ENCODE data around the gene TTLL6.

DNA sequence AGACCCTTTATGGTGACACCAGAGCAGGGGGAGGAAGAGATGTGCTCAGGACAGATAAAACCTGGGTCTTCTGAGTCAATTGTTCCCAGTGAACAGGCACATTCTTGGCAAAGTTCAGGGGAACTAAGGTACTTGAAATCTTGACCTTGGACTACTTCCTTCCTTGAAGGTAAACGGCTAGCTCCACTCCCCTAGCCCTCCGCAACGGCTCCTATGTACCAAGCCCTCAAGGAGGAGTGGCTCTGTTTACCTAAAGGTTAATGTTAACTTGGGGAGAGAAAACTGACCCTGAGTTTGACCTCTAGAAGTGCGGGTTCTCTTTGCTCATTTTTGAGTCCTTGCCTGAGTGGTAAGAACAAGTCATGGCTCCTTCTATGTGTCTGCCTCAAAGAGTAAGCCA is 7.8 kb downstream of the TTLL6 start:
- TF ChIP-seq, protein P1, sequence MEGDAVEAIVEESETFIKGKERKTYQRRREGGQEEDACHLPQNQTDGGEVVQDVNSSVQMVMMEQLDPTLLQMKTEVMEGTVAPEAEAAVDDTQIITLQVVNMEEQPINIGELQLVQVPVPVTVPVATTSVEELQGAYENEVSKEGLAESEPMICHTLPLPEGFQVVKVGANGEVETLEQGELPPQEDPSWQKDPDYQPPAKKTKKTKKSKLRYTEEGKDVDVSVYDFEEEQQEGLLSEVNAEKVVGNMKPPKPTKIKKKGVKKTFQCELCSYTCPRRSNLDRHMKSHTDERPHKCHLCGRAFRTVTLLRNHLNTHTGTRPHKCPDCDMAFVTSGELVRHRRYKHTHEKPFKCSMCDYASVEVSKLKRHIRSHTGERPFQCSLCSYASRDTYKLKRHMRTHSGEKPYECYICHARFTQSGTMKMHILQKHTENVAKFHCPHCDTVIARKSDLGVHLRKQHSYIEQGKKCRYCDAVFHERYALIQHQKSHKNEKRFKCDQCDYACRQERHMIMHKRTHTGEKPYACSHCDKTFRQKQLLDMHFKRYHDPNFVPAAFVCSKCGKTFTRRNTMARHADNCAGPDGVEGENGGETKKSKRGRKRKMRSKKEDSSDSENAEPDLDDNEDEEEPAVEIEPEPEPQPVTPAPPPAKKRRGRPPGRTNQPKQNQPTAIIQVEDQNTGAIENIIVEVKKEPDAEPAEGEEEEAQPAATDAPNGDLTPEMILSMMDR (IDR thresholded peaks at IDR 0.05; ENCODE audit: poor library complexity), result no peak
- TF ChIP-seq EZH2 (IDR thresholded peaks at IDR 0.05; ENCODE audit: borderline replicate concordance), result no peak
